NAMALWA (cell line): Measurements from ENCODE around the gene PLEKHG3.

ENCODE experiments used
- DNase-seq: peaks from one replicate; pipeline ENCODE4 v3.0.0-alpha.2; 2015; ENCODE audit warnings: low spot score

Gene PLEKHG3

DNA sequence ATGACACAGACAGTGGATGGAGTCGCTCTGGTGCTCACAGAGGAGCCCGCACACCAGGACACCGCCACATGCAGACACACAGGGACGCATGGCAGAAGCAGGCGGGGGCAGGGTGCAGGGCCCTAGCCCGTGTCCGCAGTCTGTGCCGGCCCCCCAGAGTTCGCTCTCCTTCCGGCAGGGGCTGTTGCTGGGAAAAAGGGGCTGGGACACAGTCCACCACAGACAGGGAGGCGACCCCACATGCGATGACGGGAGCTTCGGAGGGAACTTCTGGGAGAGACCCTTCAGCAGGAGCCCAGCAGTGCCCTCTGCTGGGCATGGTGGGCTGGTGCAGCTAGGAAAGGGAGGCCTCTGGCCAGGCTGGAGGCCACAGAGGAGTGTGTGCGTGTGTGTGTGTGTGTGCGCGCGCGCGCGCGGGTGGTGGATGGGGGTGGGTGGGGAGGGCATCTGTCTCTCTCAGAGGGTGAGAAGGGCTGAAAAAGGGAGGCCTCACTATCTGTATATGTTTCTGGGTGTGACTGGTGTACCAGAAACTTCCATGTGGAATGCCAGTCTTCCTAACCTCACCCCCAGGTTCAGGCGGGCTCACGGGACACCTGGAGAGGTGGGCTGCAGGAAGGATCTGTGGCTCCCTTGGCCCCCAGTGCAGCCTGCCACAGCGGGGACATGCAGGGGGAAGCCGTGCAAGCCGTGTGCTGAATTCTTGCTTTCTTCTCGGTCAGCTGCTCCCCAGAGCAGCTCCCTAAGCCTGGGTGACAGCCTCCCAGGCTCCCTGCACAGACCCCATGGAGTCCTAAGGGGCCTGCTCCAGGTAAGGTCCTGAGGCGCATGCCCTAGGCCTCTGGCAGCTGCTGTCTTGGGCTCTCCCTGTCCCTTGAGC is 60.7 kb downstream of the PLEKHG3 start:
- peak; percentile 67 for DNase-seq

DNA sequence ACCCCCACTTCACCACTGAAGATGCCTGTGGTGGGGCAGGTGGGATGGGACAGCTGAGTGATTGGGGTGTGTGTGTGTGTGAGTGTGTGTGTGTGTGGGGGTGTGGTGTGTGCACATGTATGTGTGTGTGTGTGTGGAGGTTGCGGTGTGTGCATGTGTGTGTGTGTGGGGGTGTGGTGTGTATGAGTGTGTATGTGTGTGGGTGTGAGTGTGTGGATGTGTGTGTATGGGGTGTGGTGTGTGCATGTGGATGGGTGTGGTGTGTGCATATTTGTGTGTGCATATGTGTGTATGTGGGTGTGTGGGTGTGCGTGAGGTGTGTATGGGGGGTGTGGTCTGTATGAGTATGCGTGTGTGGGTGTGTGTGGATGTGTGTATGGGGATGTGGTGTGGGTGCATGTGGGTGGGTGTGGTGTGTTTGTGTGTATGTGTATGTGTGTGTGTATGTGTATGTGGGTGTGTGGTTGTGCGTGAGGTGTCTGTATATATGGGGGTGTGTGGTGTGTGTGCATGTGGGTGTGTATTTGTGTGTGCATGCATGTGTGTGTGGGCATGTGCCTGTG is 61.6 kb downstream of the PLEKHG3 start:
- DNase-seq = no peak

DNA sequence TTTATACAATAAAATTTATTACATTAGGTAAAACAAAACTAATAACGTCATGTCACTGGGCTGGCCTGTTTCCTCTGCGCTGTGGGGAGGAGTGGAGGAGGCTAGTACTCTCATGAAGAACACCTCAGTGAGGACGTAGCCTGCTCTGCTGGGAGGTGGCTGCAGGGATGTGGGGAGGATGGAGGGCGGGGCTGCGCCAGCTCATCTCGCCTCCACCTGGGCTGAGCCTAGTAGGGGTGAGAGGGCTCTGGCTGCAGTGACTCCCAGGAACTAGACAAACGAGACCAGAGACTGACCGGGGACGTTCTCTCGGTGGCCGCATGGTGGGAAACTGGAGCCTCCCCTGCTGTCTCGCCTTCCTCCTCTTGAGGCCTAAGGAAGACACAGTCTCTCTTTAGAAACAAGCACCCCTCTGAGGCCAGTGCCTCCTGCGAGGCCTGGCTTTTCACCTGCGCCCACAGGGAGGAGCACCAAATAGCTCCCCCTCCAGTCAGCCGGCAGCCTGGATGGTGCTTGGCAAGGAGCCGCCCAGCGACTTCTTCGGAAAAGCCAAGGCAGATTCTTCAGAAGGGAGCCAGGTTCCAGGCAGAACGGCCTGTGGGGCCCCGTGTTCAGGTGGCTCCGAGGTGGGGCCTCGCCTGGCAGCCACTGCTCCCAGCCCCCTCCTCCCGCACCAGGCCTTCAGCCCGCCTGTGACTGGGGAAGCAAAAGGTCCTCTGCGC is 62.4 kb downstream of the PLEKHG3 start:
- no peak for DNase-seq

DNA sequence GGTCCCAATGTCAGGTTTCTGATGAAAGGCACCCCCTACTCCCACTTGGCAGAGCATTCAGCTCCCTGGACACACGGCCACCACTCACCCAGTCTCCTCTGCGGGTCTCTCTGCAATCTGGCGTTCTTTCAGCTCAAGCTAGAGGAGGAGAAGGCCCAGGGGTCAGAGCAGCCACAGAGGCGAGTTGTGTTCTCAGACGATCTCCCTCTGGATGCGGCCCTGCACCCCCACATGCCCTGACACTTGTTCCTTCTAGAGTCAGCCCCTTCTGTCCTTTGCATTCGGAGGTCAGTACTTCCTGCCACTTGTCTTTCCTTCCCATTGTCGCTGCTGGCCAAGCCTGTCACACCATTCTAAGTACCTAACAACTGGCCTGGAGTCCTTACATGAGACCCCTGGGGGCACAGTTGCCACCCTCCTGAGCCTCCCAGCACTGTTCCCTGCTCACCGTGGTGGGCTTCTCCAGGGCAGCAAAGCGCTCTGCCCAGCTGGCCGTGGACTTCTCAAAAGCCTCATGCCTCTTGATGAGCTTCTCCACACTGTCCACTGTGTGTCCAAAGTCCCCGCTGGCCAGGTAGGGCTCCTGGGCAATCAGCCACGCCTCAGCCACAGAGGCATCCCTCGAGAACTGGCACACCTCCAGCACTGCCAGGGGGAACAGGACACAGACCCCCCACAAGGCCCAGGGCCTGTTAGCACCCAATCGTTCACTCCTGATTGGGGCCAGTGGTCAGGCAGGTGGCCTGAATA is 63.2 kb downstream of the PLEKHG3 start:
- DNase-seq = no peak

DNA sequence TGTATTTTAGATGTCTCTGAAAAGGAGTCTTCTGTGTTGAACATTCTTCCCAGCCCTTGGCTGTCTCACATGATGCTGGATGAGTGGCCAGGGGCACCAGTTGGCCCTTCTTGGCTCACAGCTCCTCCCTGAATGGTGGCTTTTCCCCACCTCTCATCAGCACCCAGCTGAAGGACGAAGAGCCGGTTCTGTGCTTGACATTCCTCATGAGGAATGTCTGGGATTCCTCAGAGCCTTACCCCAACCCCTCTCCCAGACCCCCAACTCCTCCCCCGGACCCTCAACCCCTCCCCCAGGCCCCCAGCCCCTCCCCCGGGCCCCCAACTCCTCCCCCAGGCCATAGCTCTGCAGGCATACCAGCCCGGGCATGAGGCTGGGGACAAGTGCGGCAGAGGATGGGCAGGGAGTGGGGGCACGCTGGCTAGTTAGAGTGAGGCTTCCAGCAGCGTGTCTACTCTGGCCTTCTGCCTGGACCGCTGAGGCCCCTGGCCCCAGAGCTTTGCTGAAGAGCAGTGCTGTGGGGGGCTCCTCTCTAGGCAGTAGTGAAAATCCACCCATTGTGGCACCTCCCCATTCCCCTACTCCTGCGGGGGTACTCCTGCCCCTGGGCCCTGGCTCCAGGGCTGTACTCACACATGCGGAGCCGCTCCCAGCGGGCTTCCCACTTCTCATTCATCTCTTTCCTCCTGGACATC is 64.3 kb downstream of the PLEKHG3 start:
- DNase-seq = no peak

DNA sequence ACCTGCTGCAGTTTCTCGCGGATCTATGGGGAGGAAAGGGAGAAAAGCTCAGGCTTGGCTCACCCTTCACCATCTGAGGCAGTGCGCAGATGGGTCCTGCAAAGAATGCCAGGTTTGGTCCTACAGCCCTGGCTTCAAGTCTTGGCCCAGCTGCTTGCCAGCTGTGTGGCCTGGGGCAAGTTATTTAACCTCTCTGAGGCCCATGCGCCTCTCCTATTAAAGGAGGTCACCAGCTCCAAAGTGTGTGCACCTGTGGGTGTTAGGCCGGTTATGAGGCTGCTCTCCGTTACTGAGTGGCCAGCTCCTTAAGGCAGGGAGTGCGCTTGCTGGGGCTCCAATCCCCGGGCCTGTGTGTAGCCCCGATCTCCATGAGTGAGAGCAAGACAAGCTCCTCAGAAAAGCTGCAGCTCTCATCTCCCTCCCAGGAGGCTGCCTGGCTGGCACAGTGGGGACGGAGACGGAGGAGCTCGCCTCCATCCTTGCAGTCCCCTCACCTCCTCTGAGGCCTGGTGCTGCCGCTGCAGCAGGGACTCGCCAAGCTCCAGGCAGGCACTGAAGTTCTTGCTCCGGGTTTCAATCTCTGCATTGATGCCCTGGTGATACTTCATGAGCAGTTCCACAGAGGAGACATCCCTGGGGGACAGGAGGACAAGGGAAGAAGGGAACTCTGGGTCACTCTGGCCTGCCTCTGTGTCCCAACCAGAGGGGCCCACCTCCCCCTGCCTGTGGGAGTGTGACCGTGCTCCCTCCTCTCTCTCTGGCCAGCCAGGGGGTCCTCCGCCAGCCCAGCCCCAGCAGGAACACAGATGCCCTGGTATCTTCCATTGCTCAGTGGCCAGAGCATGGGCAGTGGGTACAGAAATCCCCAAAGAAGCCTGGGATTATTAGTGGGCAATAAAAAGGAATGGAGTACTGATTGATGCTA is 65.1 kb downstream of the PLEKHG3 start:
- no peak for DNase-seq

DNA sequence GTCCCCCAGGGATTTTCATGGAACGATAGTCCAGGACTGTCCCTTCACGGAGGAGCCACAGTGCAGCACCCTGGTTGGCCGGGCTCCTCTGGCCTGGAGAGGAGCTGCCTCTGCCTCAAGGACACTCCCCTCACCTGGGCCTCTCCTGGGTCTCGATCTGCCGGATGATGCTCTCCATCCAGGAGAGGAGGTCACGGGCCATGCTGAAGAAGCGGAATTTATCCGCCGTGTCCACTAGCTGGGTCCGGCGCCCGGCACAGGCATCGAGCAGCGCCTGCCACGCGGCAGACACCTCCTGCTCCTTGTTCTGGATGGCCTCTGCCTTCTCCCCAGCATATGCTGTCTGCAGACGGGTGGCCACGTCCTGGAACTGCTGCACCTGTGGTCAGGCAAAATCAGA is 66.5 kb downstream of the PLEKHG3 start:
- no peak for DNase-seq

DNA sequence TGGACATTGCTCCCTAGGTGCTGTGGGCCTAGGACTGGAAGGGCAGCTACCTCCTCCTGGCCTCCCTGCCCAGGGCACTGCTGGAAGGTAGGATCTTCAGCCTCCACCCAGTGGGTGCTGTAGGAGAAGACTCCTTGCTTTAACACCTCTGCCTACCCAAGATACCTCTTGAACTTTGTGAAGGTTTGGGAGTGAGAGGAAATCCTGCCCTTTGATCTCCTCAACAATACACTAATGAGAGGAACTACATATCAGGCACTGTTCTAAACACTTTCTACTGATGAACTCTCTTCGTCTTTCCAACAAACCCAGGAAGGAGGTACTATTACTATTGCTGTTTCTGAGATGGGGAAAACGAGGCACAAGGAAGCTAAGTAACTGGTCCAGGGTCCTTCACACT is 66.9 kb downstream of the PLEKHG3 start:
- no peak for DNase-seq

DNA sequence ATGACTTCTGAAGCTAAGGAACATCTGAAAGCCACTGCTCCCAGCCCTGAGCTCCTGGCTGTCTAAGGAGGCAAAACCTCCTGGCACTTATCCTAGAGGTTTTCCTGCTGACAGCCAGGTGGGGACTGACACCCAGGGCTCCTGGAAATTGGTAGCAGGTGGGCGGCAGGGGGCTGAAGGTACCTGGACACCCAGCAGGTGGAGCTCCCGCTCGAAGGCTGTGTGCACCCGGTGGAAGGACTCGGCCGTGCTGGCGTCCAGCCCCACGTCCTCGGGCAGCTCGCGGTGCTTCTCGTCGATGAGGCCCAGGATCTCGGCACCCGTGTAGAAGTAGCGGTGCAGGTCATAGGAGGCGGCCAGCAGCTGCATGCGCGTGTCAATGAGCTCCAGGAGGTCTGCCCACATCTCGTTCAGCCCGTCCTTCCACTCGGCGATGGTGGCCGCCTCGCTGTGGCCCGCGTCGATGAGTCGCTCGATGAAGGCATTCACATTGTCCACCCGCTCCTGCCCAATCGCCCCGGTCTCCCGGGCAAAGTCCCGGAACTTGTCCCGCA is 68.2 kb downstream of the PLEKHG3 start:
- no peak for DNase-seq

DNA sequence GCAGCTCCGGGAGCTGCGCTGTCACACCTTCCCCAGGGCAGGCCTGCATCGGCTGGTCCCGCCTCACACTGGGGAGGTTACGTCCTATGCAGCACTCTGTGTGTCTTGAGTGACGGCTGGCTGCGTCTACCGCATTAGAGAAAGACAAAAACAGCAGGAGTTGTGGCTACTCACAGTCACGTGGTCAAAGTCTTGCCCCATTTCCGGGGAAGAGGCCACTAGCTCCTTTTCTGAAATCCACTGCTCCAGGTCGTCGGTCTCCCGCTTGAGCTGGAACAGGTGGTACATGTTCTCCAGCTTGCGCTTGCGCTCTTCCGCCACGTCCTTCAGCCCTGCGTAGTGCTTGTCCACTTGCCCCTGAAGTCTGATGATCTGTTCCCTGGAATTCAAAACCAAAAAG is 68.8 kb downstream of the PLEKHG3 start:
- no peak for DNase-seq

DNA sequence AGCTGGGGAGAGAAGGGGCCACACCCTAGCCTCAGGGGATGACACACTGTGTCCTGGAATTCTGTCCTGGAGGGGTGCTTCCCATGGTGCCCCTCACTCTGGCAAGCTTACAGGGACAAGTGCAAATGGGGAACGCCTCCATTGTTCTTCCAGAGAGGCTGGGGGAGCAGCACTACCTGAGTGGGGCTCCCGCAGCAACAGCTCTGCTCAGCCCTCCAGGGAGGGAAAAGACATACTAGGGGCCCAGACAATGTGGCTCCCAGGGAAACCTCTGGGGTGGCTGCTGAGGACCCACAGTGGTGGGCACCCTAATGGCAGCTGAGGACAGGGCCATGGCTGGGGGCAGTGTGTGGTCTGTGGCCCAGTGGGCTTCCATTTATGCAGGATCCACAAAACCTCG is 69.4 kb downstream of the PLEKHG3 start:
- no peak for DNase-seq

DNA sequence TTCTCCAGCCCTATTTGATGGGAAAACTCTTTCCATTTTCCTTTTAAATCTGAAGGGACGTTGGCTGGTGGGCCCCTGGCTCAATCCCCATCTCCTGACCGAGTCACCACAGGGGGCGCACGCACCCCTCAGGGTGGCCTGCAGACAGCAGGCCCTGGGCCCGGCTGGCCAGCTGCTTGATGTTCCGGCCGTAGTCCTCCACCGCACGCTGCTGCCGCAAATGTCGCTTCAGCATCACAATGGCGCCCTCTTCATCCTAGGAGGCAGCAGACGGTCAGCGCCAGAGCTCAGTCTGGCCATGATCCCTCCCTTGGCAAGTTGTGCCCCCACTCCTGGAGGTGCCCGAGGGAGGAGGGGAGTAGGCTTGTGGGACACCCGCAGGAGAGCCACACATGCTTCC is 70.0 kb downstream of the PLEKHG3 start:
- no peak for DNase-seq

DNA sequence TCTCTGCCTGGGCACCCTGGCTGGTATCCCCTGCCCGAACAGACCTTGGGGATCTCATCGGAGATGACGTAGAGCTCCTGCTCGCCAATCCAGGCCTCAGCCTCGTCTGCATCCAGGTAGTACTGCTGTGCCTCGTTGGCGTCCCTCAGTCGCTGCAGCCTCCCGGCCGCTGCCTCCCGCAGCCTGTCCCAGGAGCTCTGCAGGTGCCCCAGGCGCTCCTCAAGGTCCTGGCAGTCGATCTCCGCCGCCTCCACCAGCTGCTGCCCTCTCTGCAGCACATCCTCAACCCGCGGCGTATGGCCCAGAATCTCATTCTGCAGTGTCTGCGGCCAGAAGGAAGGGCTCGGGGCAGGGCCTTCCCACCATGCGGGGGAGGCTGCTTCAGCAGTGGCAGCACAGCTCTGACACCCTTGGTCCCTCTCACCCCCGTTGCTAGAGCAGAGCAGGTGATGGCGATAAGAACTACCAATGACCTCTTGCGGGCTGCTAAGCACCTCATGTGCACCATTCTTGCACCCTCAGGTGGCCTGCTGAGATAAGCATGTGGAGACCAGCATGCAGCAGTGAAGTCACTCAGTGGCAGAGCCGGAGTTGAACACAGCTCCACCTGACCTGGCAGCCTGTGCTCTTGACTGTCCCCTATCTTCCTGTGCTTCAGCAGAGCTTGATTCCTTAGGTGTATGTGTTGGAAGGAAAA is 71.0 kb downstream of the PLEKHG3 start:
- DNase-seq = no peak

DNA sequence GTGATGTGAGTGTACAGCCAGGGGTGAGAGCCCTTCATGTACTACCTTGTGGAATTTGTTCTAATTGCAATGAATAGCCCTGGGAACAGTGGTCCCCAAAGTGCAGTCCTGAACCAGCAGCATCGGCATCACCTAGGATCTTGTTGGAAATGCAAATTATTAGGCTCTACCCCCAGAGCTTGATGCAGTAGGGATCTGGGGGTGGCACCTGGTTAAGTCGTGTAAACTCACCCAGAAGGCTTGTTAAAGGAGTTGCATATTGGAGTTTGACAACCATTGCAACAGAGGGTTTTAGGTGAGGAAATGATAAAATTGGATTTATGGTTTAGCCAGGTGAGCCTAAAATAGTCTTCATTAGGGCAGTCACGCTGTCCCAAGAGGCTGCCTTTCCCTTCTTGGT is 73.2 kb downstream of the PLEKHG3 start:
- no peak for DNase-seq

DNA sequence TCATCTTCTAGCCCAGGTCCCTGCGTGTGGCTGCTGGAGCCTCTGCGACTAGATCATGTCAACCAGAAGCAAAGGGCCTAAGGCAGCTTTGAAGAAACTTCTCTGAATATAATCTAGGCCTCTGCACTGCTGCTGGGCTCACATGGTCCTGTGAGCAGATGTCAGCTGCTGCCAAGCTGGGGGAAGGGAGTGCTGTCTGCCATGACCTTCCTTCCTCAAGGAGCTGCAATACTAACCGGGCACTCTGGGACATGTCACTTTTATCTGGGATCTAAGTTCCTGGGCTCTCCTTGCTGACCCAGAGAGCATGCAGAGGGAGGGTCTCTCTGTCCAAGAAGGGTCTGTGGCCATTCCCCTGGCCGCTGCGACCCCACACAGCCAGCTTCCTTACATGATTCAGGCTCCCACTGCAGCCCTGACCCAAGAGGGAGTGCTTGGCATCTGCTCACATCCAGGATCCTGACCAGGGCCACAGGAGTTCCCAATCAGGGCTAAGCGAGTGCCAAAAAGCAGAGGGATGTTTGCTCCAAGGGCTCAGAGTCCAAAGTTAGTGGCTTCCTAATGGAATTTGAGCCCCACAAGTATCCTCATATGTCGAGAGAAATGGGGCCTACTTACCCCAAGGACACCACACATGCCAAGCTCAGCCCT is 74.0 kb downstream of the PLEKHG3 start:
- DNase-seq = no peak

DNA sequence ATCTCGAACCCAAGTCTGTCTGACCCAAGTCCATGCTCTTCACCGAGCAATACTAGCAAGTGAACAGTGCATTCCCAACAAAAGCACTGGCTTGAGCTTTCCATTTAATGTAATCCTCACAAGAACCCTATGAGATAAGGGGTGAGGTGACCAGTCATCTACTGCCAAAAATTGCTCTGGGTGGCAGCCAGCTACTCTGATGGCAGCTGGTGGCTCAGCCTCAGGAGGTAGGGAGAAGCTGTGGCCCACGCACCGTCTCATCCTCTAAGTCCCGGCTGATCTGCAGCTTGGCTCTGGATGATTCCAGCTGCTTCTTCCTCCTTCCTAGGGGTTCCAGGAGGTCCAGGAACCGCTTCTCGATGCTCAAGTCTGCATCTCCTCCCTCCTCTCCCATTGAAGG is 75.2 kb downstream of the PLEKHG3 start:
- no peak for DNase-seq

DNA sequence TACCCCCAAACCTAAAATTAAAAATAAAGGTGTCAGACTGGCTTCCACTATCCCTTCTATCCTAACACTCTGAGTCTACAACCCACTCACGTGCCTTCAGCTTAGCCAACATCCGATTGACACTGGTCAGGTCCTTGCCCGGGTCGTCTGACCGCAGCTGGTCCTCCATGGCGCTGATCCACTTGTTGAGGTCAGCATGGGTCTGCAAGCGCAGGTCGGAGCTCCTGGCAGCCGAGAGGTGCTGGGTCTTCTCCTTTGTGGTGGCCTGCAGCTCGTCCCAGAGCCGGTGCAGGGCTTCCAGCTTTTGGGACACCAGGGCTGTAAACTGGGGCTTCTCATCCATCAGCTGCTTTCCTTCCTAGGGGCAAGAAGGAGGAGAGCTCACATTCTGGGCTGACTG is 78.0 kb downstream of the PLEKHG3 start:
- no peak for DNase-seq

DNA sequence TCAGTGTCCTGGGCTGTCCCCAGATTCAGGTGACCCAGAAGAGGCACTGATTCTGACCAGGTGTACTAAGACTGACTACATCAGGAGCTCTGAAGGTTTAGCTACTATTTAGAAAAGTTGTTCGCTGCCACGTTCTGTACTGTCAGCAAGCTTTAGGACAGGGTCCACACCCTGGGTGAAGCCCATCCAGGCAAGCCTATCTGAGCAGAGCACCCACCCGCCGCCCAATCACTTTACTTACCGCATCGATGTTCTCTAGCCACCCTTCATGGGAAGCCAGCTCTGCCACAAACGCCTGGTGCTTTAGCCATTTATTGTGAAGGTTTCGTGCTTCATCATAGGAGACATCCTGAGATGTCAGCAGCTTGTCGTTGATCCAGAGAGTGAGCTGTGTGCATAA is 79.8 kb downstream of the PLEKHG3 start:
- no peak for DNase-seq
